IMR-90 (cell line): ENCODE data around the gene PARK7. TPM values are rescaled to one million over a fixed set of nuclear protein-coding genes. Genes with fewer than 3 reads are reported as not detected.

ENCODE experiments used
- ATAC-seq: fragments of 200-7000 bp; cut with Tn5 transposase; 2 replicates; pipeline ENCODE4 v1.9.1; 2020; ENCODE audit warnings: low read depth, mild to moderate bottlenecking, moderate library complexity
- BruUV-seq: library from RNA; stranded (reverse); fragments of 400-500 nt; replicated peaks from 2 replicates; lab custom pipeline; 2021; lab: Mats Ljungman, UMichigan
- CTCF ChIA-PET: fragments of 300-600 bp; formaldehyde crosslinking; extraction: SDS; loops from one replicate; lab custom pipeline; 2021; ENCODE audit warnings: antibody characterized with exemption; lab: Yijun Ruan, JAX
- POLR2A ChIA-PET: fragments of 300-600 bp; sonication (Branson Sonifier 250); formaldehyde crosslinking; loops from one replicate; lab custom pipeline; 2022; ENCODE audit warnings: antibody characterized with exemption; ENCODE audit not compliant: unreplicated experiment; lab: Charles Lee
- DNase-seq: peaks from one replicate; pipeline ENCODE4 v3.0.0; 2013
- H2AFZ ChIP-seq: replicated peaks from 2 replicates; pipeline ENCODE3; 2013; ENCODE audit warnings: low read length, mild to moderate bottlenecking; ENCODE audit not compliant: poor library complexity
- H2AK5ac ChIP-seq: 2 replicates; pipeline ENCODE4 v1.6.1; 2013; ENCODE audit warnings: low read depth, low read length, inconsistent platforms
- H2AK9ac ChIP-seq: replicated peaks from 2 replicates; pipeline ENCODE3; 2013; ENCODE audit warnings: mild to moderate bottlenecking, low read depth, low read length, moderate library complexity; ENCODE audit not compliant: poor library complexity
- H2BK120ac ChIP-seq: 2 replicates; pipeline ENCODE4 v1.6.1; 2013; ENCODE audit warnings: low read depth, low read length, inconsistent platforms
- H2BK15ac ChIP-seq: 3 replicates; pipeline ENCODE4 v1.6.1; 2013; ENCODE audit warnings: low read depth, low read length, inconsistent platforms
- H2BK20ac ChIP-seq: 2 replicates; pipeline ENCODE4 v1.6.1; 2013; ENCODE audit warnings: low read depth, mild to moderate bottlenecking, inconsistent platforms, low read length, moderate library complexity
- H2BK5ac ChIP-seq: 2 replicates; pipeline ENCODE4 v1.6.1; 2013; ENCODE audit warnings: mild to moderate bottlenecking, low read depth, low read length, inconsistent platforms; ENCODE audit not compliant: poor library complexity, severe bottlenecking
- H3K14ac ChIP-seq: replicated peaks from 2 replicates; pipeline ENCODE4 v1.6.1; 2013; ENCODE audit warnings: low read depth, low read length, inconsistent platforms
- H3K18ac ChIP-seq: 2 replicates; pipeline ENCODE4 v1.6.1; 2013; ENCODE audit warnings: low read depth, low read length, control low read depth
- H3K23ac ChIP-seq: 2 replicates; pipeline ENCODE4 v1.6.1; 2013; ENCODE audit warnings: low read depth, low read length, inconsistent platforms
- H3K27ac ChIP-seq: 2 replicates; pipeline ENCODE4 v1.5.1; 2013; ENCODE audit warnings: mild to moderate bottlenecking, control low read depth, low read length; ENCODE audit not compliant: insufficient read depth
- H3K27me3 ChIP-seq: 2 replicates; pipeline ENCODE4 v1.6.1; 2013; ENCODE audit warnings: low read length; ENCODE audit not compliant: control insufficient read depth, insufficient read depth
- H3K36me3 ChIP-seq: 2 replicates; pipeline ENCODE4 v1.6.1; 2013; ENCODE audit warnings: low read length, mixed read lengths; ENCODE audit not compliant: control insufficient read depth, insufficient read depth
- H3K4ac ChIP-seq: 2 replicates; pipeline ENCODE4 v1.6.1; 2013; ENCODE audit warnings: low read depth, low read length, inconsistent platforms
- H3K4me1 ChIP-seq: 2 replicates; pipeline ENCODE4 v1.6.1; 2013; ENCODE audit warnings: low read length, mixed read lengths; ENCODE audit not compliant: control insufficient read depth, insufficient read depth
- H3K4me2 ChIP-seq: 2 replicates; pipeline ENCODE4 v1.6.1; 2013; ENCODE audit warnings: low read depth, mild to moderate bottlenecking, control low read depth, low read length, moderate library complexity
- H3K4me3 ChIP-seq: 2 replicates; pipeline ENCODE4 v1.5.1; 2013; ENCODE audit warnings: low read depth, mild to moderate bottlenecking, control low read depth, low read length, moderate library complexity; ENCODE audit not compliant: insufficient read depth
- H3K56ac ChIP-seq: 2 replicates; pipeline ENCODE4 v1.6.1; 2013; ENCODE audit warnings: low read length, inconsistent platforms; ENCODE audit not compliant: insufficient read depth; ENCODE audit errors: extremely low read depth
- H3K79me1 ChIP-seq, 2 experiments: 2 replicates each; pipeline ENCODE4 v1.6.1; 2013; ENCODE audit warnings: low read length in 2 of 2, inconsistent platforms in 1 of 2, low read depth in 1 of 2
- H3K9ac ChIP-seq: 2 replicates; pipeline ENCODE4 v1.6.1; 2013; ENCODE audit warnings: low read depth, low read length, control low read depth
- H3K9me1 ChIP-seq: 2 replicates; pipeline ENCODE4 v1.6.1; 2013; ENCODE audit warnings: low read length, inconsistent platforms; ENCODE audit not compliant: insufficient read depth
- H3K9me3 ChIP-seq: 2 replicates; pipeline ENCODE4 v1.6.1; 2013; ENCODE audit warnings: low read length; ENCODE audit not compliant: control insufficient read depth, insufficient read depth
- H4K20me1 ChIP-seq: 2 replicates; pipeline ENCODE4 v1.6.1; 2013; ENCODE audit warnings: low read length, inconsistent platforms; ENCODE audit not compliant: insufficient read depth
- H4K5ac ChIP-seq: 2 replicates; pipeline ENCODE4 v1.6.1; 2013; ENCODE audit warnings: mild to moderate bottlenecking, low read depth, low read length, control low read depth
- H4K8ac ChIP-seq, 2 experiments: 2 replicates each; pipeline ENCODE4 v1.6.1; 2013; ENCODE audit warnings: low read depth in 2 of 2, low read length in 2 of 2, control low read depth in 1 of 2, inconsistent platforms in 1 of 2
- H4K91ac ChIP-seq: 2 replicates; pipeline ENCODE4 v1.6.1; 2013; ENCODE audit warnings: low read depth, low read length, inconsistent platforms; ENCODE audit not compliant: insufficient read depth
- CHD1 ChIP-seq: IDR thresholded peaks from 2 replicates; pipeline ENCODE4 v1.6.1; 2012; ENCODE audit warnings: low read depth, low read length, improper control_type of control experiment
- MAFK ChIP-seq: IDR thresholded peaks from 2 replicates; pipeline ENCODE4 v1.6.1; 2012; ENCODE audit warnings: low read depth, low read length, improper control_type of control experiment
- MAZ ChIP-seq: IDR thresholded peaks from 2 replicates; pipeline ENCODE4 v1.6.1; 2012; ENCODE audit warnings: low read depth, mild to moderate bottlenecking, low read length, improper control_type of control experiment, moderate library complexity, borderline replicate concordance
- MXI1 ChIP-seq: IDR thresholded peaks from 2 replicates; pipeline ENCODE4 v1.6.1; 2012; ENCODE audit warnings: low read depth, mild to moderate bottlenecking, low read length, moderate library complexity, borderline replicate concordance
- POLR2A ChIP-seq: IDR thresholded peaks from 2 replicates; pipeline ENCODE4 v1.6.1; 2012; ENCODE audit warnings: mild to moderate bottlenecking, low read depth, low read length
- RCOR1 ChIP-seq: IDR thresholded peaks from 2 replicates; pipeline ENCODE4 v1.6.1; 2012; ENCODE audit warnings: mild to moderate bottlenecking, low read length, improper control_type of control experiment; ENCODE audit not compliant: insufficient replicate concordance
- SMC3 ChIP-seq: fragments of 150-350 bp; IDR thresholded peaks from 2 replicates; pipeline ENCODE4 v1.6.1; 2016; ENCODE audit warnings: low read depth, mild to moderate bottlenecking, antibody characterized with exemption, low read length, moderate library complexity
- WGBS, 2 experiments: methylation state at CpG; one replicate each; pipeline versions ENCODE4 v1.1.5 to v1.1.7; 2013; ENCODE audit warnings: missing lambda C conversion rate in 2 of 2; ENCODE audit not compliant: insufficient read length in 1 of 2; ENCODE audit errors: extremely low coverage in 2 of 2; 5-methylcytosine and 5-hydroxymethylcytosine counted together
- dilution Hi-C: fragments of 300-500 bp; cut with HindIII; formaldehyde crosslinking; loops from one replicate; pipeline ENCODE4 v1.14.3; 2018; ENCODE audit warnings: low sequenced_read_pairs; ENCODE audit not compliant: unreplicated experiment
- in situ Hi-C: fragments of 300-500 bp; cut with MboI; formaldehyde crosslinking; loops from 3 replicates; pipeline ENCODE4 v1.14.3; 2019; ENCODE audit warnings: low sequenced_read_pairs, inconsistent platforms, mixed read lengths
- intact Hi-C: fragments of 100-400 bp; cut with micrococcal nuclease; formaldehyde crosslinking; loops from 2 replicates; pipeline ENCODE4 v1.10.0; 2022
- polyA plus RNA-seq, 3 experiments: library from polyadenylated mRNA; depleted of rRNA; stranded (reverse); fragments of >200 nt; gene quantifications; 2 replicates each; pipeline ENCODE4 v1.2.3, GENCODE V29; 2012; ENCODE audit warnings: low replicate concordance in 1 of 3
- total RNA-seq: library from RNA; depleted of rRNA; stranded (reverse); fragments of >200 nt; gene quantifications from 2 replicates; pipeline ENCODE4 v1.2.3, GENCODE V29; 2012

PARK7 gene
- total and polyA plus RNA-seq, 2 of the 4 experiments (the other 2 are of a cell fraction): 207 to 357 TPM

DNA sequence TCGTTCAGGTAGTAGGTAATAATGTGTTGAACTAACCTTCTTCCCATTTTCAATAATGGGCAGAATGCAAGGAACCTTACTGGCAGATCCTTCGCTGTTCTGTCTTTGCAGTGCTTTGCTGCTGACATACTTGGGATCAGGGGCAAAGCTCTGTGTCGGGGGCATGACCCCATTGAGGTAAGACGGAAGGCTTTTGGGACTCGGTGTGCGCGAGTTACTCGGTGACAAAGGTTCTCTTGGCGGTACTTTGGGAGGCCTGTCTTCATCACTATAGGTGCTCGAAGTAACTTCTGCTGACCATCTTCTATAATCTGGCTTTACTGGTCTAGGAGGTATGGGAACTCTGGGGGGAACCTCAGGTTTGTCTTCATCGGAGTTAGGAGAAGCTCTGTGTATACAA is 51.9 kb downstream of the PARK7 start:
- Histone ChIP-seq H2BK20ac (no peak overlapping the region), H3K4me2 (no peak overlapping the region), H3K56ac (no peak overlapping the region), H3K4me3 (no peak overlapping the region), H2AFZ (no peak overlapping the region), H3K36me3 (peaks cover 47% of the 10 kb centered on the region), H2AK9ac (no peak overlapping the region), H3K9ac (no peak overlapping the region), H2BK15ac (no peak overlapping the region), H3K4me1 (peaks cover 13% of the 10 kb centered on the region), H3K9me1 (0 out of 2 replicates have a peak, but pooled peaks cover 3% of the 10 kb centered on the region), H4K20me1 (peaks cover 67% of the 10 kb centered on the region), H4K8ac (no peak overlapping the region), H3K18ac (no peak overlapping the region), H3K14ac (no peak overlapping the region), H3K4ac (no peak overlapping the region), H4K5ac (no peak overlapping the region), H3K79me1 (peaks cover 36 to 78% of the 10 kb centered on the region in 2 experiments), H3K9me3 (no peaks in the 10 kb centered on the region), H3K23ac (no peak overlapping the region), H2BK120ac (no peak overlapping the region), H4K91ac (no peak overlapping the region), H3K27ac (no peak overlapping the region), H3K27me3 (no peaks in the 10 kb centered on the region), H2BK5ac (no peak overlapping the region), H2AK5ac (no peak overlapping the region)
- dilution Hi-C loops (loop anchor here (25.0 kb wide), 1 partner anchor 299 kb away; the partner anchor contains the start of gene SLC45A1), in situ Hi-C loops (no loop called here), intact Hi-C loops (no loop called here)
- BruUV-seq: TSS peak; percentile 49
- no peak for ATAC-seq
- 100% methylated on average over 1 of the region's 11 CpGs; no CpG with 5 or more reads in 1 of the 2 experiments for WGBS, 2 experiments
- TF ChIP-seq POLR2A: no peak
- no peak for TF ChIP-seq CHD1
- no peak for TF ChIP-seq RCOR1
- TF ChIP-seq MXI1: no peak
- no peak for TF ChIP-seq MAZ
- no peak for TF ChIP-seq SMC3
- TF ChIP-seq MAFK: no peak
- ChIA-PET POLR2A (no interaction called here), CTCF (interaction anchor here (1.9 to 6.7 kb wide), 3 partner anchors 18 to 301 kb away, joined by 7 to 27 read pairs (median 21); no protein-coding TSS in a partner anchor)
- no peak for DNase-seq
